ENCODE measurements around the gene C12orf57. TPM values are rescaled to one million over a fixed set of nuclear protein-coding genes. Genes with fewer than 3 reads are reported as not detected.

C12orf57 gene
- total and polyA plus RNA-seq, 10 of the 15 experiments (the other 5 are each of a cell fraction or from before 2014, with no cell fraction given): 64.5 to 377 (median 211) TPM

GRCh38 chr12:6950811-6951540 is 7.2 kb downstream of the C12orf57 start, which contains the start of gene PTPN6 (continued):
- TF ChIP-seq HDGF (IDR thresholded peaks at IDR 0.05) (peak; percentile 69; the same call in 1 of the 2 replicates), YY1 (IDR thresholded peaks at IDR 0.05; ENCODE audit: low read depth, low read length) (peak; percentile 88), BHLHE40 (IDR thresholded peaks at IDR 0.05; ENCODE audit: borderline replicate concordance in 1 of 2, low read depth in 2 of 2, low read length in 1 of 2) (peak; percentile 16 to 66; a peak in 3 of 4 replicates), SIX5 (IDR thresholded peaks at IDR 0.05; ENCODE audit: low read depth, low read length, severe bottlenecking) (no peak), YBX1 (IDR thresholded peaks at IDR 0.05) (no peak), SIN3A (IDR thresholded peaks at IDR 0.05; ENCODE audit: low read depth, low read length) (peak; percentile 74; the same call in 1 of the 2 replicates), SP1 (IDR thresholded peaks at IDR 0.05; ENCODE audit: low read depth, low read length) (no peak)
- TF ChIP-seq, protein P1, sequence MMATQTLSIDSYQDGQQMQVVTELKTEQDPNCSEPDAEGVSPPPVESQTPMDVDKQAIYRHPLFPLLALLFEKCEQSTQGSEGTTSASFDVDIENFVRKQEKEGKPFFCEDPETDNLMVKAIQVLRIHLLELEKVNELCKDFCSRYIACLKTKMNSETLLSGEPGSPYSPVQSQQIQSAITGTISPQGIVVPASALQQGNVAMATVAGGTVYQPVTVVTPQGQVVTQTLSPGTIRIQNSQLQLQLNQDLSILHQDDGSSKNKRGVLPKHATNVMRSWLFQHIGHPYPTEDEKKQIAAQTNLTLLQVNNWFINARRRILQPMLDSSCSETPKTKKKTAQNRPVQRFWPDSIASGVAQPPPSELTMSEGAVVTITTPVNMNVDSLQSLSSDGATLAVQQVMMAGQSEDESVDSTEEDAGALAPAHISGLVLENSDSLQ (IDR thresholded peaks at IDR 0.05): peak; percentile 87

- H3K4me1 ChIP-seq (ENCODE audit: control insufficient read depth, insufficient read depth, low read length): peaks cover 73% of the 10 kb centered on the region
- ChIA-PET RAD21 (ENCODE audit: unreplicated experiment) (interaction anchor here (1.1 to 3.4 kb wide), 6 partner anchors 8 to 83 kb away, joined by 3 to 16 read pairs (median 6); partner anchors contain the start of genes C12orf57 and RNU7-1), SMC1A (ENCODE audit: uncharacterized antibody, unreplicated experiment) (interaction anchor here (1.6 to 11.6 kb wide), 2 partner anchors 8 to 9 kb away, joined by 6 to 395 read pairs; partner anchors contain the start of genes C12orf57 and RNU7-1), CTCF (interaction anchor here (0.8 to 11.6 kb wide), 6 partner anchors 8 to 100 kb away, joined by 3 to 645 read pairs (median 4); partner anchors contain the start of genes C12orf57, CDCA3 and RNU7-1), POLR2A (interaction anchor here (0.6 to 17.8 kb wide), 7 partner anchors 8 to 324 kb away, joined by 3 to 524 read pairs (median 6); partner anchors contain the start of genes C12orf57, LRRC23, RNU7-1 and TPI1)
- no peak overlapping the region for H2AFZ ChIP-seq (ENCODE audit: control insufficient read depth, low read depth, low read length)
- peak overlapping the region; percentile 95 for H3K4me3 ChIP-seq
- no peaks in the 10 kb centered on the region for H4K20me1 ChIP-seq (ENCODE audit: control insufficient read depth, insufficient read depth)
- no peaks in the 10 kb centered on the region for H3K27me3 ChIP-seq (replicated peaks in 1 of 2; ENCODE audit: control insufficient read depth in 2 of 2, insufficient read depth in 2 of 2, low read length in 1 of 2)
- peak overlapping the region; percentile 99 for H3K9ac ChIP-seq (ENCODE audit: control insufficient read depth, insufficient read depth, low read length)
- FAIRE-seq (no peak), ATAC-seq (peak; percentile 10), DNase-seq (ENCODE audit: low read depth, low spot score) (no peak)
- in situ Hi-C loops (cut with MboI) (loop anchor here (25.0 kb wide), 1 partner anchor 1686 kb away; no protein-coding TSS in a partner anchor), intact Hi-C loops (cut with micrococcal nuclease; ENCODE audit: unreplicated experiment) (no loop called here)
- WGBS (ENCODE audit: insufficient coverage, insufficient replicate concordance, low lambda C conversion rate, missing lambda C conversion rate): 2% methylated on average over 19 of the region's 20 CpGs
- H3K36me3 ChIP-seq (ENCODE audit: control insufficient read depth in 2 of 2, insufficient read depth in 2 of 2, low read length in 1 of 2): peaks cover 6 to 23% of the 10 kb centered on the region in 2 experiments
- H3K9me3 ChIP-seq (replicated peaks; ENCODE audit: control insufficient read depth, insufficient read depth, low read length): no peaks in the 10 kb centered on the region
- H3K79me2 ChIP-seq (ENCODE audit: control insufficient read depth, insufficient read depth, low read length): peaks cover 82% of the 10 kb centered on the region
- BruUV-seq (replicated peaks): no TSS peak
- H3K27ac ChIP-seq (ENCODE audit: control insufficient read depth, insufficient read depth): peak overlapping the region; percentile 99
- H3K4me2 ChIP-seq (ENCODE audit: control insufficient read depth, insufficient read depth): peak overlapping the region; percentile 99
- no peak for TF ChIP-seq KAT2A (conservative IDR thresholded peaks at IDR 0.05; ENCODE audit: control insufficient read depth, low read depth, low read length)
- TF ChIP-seq, protein P2, sequence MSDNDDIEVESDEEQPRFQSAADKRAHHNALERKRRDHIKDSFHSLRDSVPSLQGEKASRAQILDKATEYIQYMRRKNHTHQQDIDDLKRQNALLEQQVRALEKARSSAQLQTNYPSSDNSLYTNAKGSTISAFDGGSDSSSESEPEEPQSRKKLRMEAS (IDR thresholded peaks at IDR 0.05; ENCODE audit: low read depth, low read length): peak; percentile 4; the same call in 1 of the 2 replicates
- no peak for TF ChIP-seq ASH2L (IDR thresholded peaks at IDR 0.05; ENCODE audit: borderline replicate concordance, low read depth)
- TF ChIP-seq NRF1 (conservative IDR thresholded peaks at IDR 0.05; ENCODE audit: low read depth, low read length): no peak
- no peak for TF ChIP-seq GATAD2B (conservative IDR thresholded peaks at IDR 0.05; ENCODE audit: low read depth)
- no peak for TF ChIP-seq ZSCAN29 (IDR thresholded peaks at IDR 0.05)
- no peak for TF ChIP-seq CBX3 (IDR thresholded peaks at IDR 0.05; ENCODE audit: borderline replicate concordance, low read depth)
- peak; percentile 15; the same call in 1 of the 2 replicates for TF ChIP-seq MLLT1 (IDR thresholded peaks at IDR 0.05)
- TF ChIP-seq, protein P3, sequence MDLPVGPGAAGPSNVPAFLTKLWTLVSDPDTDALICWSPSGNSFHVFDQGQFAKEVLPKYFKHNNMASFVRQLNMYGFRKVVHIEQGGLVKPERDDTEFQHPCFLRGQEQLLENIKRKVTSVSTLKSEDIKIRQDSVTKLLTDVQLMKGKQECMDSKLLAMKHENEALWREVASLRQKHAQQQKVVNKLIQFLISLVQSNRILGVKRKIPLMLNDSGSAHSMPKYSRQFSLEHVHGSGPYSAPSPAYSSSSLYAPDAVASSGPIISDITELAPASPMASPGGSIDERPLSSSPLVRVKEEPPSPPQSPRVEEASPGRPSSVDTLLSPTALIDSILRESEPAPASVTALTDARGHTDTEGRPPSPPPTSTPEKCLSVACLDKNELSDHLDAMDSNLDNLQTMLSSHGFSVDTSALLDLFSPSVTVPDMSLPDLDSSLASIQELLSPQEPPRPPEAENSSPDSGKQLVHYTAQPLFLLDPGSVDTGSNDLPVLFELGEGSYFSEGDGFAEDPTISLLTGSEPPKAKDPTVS (IDR thresholded peaks at IDR 0.05; ENCODE audit: low read depth, low read length): no peak
These were observed 7.8 kb downstream of the C12orf57 start for GRCh38 chr12:6951551-6952120.

All from GM12878 (cell line).